Measurements from ENCODE around the gene FBRS.

DNA sequence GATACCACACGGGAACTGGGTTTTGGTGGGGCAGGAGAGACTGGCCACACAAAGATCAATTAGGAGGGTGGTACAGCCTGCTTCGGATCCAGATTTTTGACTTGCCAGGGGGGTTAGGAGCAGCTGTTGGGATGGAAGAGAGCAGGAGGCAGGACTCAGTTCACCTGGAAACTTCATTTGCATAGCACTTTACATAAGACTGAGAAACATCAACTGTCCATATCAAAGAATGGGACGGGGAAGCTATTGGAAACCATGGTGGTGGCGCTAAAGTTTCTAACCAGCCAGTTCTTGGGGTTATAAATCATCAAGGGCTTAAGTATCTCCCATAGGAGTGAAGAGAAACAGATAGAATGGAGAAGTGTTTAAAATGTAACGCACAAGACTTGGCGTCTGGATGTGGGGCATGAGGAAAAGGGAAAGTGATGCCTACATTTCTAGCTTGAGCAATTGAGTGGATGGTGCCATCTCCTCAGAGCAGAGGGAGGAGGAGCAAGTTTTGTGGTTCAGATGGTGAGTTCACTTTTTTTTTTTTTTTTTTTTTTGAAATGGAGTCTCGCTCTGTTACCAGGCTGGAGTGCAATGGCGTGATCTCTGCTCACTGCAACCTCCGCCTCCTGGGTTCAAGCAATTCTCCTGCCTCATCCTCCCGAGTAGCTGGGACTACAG, 34.3 kb downstream of the FBRS start:
- TF ChIP-seq, protein P1, sequence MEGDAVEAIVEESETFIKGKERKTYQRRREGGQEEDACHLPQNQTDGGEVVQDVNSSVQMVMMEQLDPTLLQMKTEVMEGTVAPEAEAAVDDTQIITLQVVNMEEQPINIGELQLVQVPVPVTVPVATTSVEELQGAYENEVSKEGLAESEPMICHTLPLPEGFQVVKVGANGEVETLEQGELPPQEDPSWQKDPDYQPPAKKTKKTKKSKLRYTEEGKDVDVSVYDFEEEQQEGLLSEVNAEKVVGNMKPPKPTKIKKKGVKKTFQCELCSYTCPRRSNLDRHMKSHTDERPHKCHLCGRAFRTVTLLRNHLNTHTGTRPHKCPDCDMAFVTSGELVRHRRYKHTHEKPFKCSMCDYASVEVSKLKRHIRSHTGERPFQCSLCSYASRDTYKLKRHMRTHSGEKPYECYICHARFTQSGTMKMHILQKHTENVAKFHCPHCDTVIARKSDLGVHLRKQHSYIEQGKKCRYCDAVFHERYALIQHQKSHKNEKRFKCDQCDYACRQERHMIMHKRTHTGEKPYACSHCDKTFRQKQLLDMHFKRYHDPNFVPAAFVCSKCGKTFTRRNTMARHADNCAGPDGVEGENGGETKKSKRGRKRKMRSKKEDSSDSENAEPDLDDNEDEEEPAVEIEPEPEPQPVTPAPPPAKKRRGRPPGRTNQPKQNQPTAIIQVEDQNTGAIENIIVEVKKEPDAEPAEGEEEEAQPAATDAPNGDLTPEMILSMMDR (conservative IDR thresholded peaks at IDR 0.05; ENCODE audit: low read length) = no peak
- TF ChIP-seq EZH2phosphoT487 (IDR thresholded peaks at IDR 0.05; ENCODE audit: borderline replicate concordance, low read depth, low read length) = no peak
